ENCODE results near the gene PSPC1. TPM values are rescaled to one million over a fixed set of nuclear protein-coding genes. Genes with fewer than 3 reads are reported as not detected.
"Not testable (repeated sequence)": the region's sequence is repeated elsewhere in the genome, so short reads cannot be mapped to it uniquely, and the experiment has no call there.

PSPC1 gene
- total RNA-seq (2014; rRNA removed; shearing (Covaris generic)) = 26.2 and 34.1 TPM in 2 replicates
- polyA plus RNA-seq (2014; cell fraction: nucleus; rRNA removed) = 47.3 and 54.1 TPM in 2 replicates

GRCh38 chr13:19782727-19783682, at the start of gene PSPC1:
PSPC1 (minus strand) TSS chr13:19782945; CDS start chr13:19782757, 188 bp downstream.
- DNase-seq (ENCODE audit: extremely low read depth, low read depth) = peak; percentile 90

- no peak for DNase-seq (ENCODE audit: extremely low read depth, low read depth)
These were observed 39.9 kb upstream of the PSPC1 start for GRCh38 chr13:19822673-19823072.

GRCh38 chr13:19818223-19818842, 35.6 kb upstream of the PSPC1 start:
- DNase-seq (ENCODE audit: extremely low read depth, low read depth) = no peak

GRCh38 chr13:19817510-19818158, 34.9 kb upstream of the PSPC1 start:
- no peak for DNase-seq (ENCODE audit: extremely low read depth, low read depth)

- DNase-seq (ENCODE audit: extremely low read depth, low read depth) = no peak
These were observed 34.4 kb upstream of the PSPC1 start for GRCh38 chr13:19817106-19817505.

GRCh38 chr13:19815842-19816241, 33.1 kb upstream of the PSPC1 start:
- not testable (repeated sequence) for DNase-seq (ENCODE audit: extremely low read depth, low read depth)

GRCh38 chr13:19810996-19811881, 28.5 kb upstream of the PSPC1 start:
- DNase-seq (ENCODE audit: extremely low read depth, low read depth) = no peak

GRCh38 chr13:19810151-19810550, 27.4 kb upstream of the PSPC1 start:
- no peak for DNase-seq (ENCODE audit: extremely low read depth, low read depth)

- no peak for DNase-seq (ENCODE audit: extremely low read depth, low read depth)
These were observed 23.0 kb upstream of the PSPC1 start for GRCh38 chr13:19805765-19806164.

- DNase-seq (ENCODE audit: extremely low read depth, low read depth) = no peak
These were observed 13.2 kb upstream of the PSPC1 start for GRCh38 chr13:19795956-19796355.

- DNase-seq (ENCODE audit: extremely low read depth, low read depth) = no peak
These were observed 11.9 kb upstream of the PSPC1 start for GRCh38 chr13:19794631-19795030.

- no peak for DNase-seq (ENCODE audit: extremely low read depth, low read depth)
These were observed 9.3 kb upstream of the PSPC1 start for GRCh38 chr13:19791953-19792537.

- peak; percentile 5 for DNase-seq (ENCODE audit: extremely low read depth, low read depth)
These were observed 557 bp downstream of the PSPC1 start for GRCh38 chr13:19782049-19782726.

- no peak for DNase-seq (ENCODE audit: extremely low read depth, low read depth)
These were observed 1.2 kb downstream of the PSPC1 start for GRCh38 chr13:19781526-19781925.

- not testable (repeated sequence) for DNase-seq (ENCODE audit: extremely low read depth, low read depth)
These were observed 1.9 kb downstream of the PSPC1 start for GRCh38 chr13:19780753-19781418.

- no peak for DNase-seq (ENCODE audit: extremely low read depth, low read depth)
These were observed 10.4 kb downstream of the PSPC1 start for GRCh38 chr13:19772306-19772705.

GRCh38 chr13:19769854-19770253, 12.9 kb downstream of the PSPC1 start:
- DNase-seq (ENCODE audit: extremely low read depth, low read depth) = no peak

- no peak for DNase-seq (ENCODE audit: extremely low read depth, low read depth)
These were observed 14.8 kb downstream of the PSPC1 start for GRCh38 chr13:19767966-19768365.

- DNase-seq (ENCODE audit: extremely low read depth, low read depth) = no peak
These were observed 16.2 kb downstream of the PSPC1 start for GRCh38 chr13:19766591-19766990.
